ENCODE results near the gene IFNW1.
"Not testable (repeated sequence)": the region's sequence is repeated elsewhere in the genome, so short reads cannot be mapped to it uniquely, and the experiment has no call there.

IFNW1 gene

DNA sequence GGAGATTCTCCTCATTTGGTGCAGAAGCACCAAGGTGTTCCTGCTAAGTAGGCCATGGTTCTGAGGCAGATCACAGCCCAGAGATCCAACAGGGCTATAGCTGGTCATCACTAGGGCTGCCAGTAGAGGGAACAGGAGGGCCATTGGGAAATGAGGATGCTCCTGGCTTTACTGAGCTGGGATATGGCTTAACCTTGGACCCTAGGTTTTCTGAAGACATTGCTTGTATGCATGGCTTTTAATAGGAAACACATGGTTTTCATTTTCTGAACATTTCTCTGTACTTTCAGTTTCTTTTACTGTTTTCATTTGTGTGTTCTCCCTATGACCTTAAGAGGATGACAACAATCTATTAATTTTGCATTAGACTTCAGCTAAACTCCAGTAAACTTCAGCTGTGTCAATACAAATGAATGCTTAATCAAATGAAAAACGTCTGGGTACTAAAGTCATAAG, at the start of gene IFNW1:
TSS of gene IFNW1 (minus strand) at position 406 of the 456 bp plus-strand sequence. CDS start at position 144, 262 bp downstream.
- DNase-seq (ENCODE audit: low spot score), result no peak

DNA sequence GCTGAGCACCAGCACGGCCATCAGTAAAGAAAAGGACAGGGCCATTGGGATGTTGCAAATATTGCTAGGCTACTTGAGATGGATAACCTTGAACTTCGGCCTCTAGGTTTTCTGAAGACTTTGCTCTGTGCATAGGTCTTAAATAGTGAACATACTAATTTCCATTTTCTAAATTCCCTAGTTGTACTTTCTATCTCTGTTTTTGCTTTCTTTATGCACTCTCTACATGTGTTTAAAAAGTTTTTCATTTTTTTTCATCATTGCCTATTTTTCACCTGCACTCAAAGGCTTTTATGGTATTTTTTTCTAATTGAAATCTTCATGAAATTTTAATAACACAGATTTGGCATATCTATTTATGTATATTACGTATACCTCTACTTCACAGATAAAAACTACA, 45.9 kb upstream of the IFNW1 start, which contains the start of gene IFNA4:
TSS of gene IFNA4 (minus strand) at position 101 of the 400 bp plus-strand sequence. CDS start at position 45, 56 bp downstream.
- not testable (repeated sequence) for DNase-seq (ENCODE audit: low spot score)

DNA sequence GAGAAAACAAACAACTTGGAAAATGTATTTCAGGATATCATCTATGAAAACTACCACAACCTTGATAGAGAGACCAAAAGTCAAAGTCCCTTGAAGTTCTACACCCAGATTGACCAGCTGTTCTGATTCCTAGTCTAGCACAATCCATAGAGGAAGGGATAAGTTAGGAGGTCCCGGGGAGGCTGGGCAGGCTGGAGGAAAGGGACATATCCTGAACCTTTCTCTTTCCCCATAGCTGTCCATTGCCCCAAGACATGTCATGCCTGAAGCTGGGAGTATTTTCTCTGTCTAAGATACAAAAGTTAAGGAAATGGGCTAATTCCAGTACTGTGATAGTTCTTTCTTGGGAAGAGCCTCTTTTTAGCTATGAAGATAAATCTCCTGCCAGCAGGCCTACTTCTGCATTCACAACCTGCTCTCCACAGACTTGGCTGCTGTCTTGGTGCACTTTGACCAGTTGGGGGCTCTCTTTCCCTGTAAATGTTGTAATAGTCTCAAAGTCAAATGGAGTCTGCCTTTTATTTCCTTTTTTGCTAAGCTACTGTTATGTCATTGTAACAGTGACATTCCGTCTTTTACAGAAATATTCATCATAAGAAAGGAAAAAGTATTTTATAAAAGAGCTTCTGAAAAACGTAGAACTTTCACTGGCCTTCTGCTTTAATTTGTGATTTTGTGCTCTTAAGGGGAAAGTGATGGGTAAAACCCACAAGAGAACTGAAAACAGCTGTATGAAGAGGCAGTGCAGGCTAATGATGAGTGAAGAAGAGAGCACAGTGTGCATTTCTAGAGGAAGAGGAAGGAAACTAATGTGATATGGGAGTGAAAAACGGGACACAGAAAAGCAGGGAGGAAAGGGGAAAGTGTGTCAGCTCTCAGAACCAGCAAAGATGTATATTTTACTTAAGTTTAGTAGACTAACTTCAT, 41.4 kb upstream of the IFNW1 start:
- DNase-seq (ENCODE audit: low spot score), result not testable (repeated sequence)

DNA sequence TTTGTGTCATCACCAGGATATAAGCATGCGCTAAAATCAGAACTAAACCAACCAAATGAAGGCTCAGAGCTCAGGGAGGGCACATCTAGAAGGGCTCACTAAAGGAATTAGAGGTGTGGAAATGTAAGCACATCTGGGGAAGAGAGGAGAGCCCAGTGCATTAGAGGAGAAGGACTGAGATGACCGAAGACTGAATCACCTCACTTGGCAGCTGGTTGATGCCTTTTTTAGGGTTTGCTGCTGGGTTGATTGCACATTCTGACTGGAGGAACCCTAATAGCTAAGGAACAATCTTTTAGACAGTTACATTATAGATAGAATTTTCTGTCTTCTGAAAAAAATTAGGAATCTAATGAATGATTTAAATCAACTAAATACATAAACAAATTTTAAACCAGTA, 33.0 kb upstream of the IFNW1 start:
- DNase-seq (ENCODE audit: low spot score), result no peak

DNA sequence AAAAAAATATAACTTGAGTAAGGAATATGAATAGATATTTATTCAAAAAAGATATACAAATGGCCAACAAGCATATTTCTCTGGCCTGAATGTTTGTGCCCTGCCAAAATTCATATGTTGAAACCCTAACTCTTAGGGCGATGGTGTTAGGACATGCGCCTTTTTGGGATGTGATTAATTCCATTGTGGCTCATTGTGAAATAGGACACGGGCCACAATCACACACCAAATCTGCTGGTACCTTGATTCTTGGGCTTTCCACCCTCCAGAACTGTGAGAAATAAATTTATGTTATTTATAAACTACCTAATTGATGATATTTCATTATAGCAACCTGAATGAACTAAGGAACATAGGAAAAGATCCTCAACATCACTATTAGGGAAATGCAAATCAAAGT, 30.5 kb upstream of the IFNW1 start:
- no peak for DNase-seq (ENCODE audit: low spot score)

DNA sequence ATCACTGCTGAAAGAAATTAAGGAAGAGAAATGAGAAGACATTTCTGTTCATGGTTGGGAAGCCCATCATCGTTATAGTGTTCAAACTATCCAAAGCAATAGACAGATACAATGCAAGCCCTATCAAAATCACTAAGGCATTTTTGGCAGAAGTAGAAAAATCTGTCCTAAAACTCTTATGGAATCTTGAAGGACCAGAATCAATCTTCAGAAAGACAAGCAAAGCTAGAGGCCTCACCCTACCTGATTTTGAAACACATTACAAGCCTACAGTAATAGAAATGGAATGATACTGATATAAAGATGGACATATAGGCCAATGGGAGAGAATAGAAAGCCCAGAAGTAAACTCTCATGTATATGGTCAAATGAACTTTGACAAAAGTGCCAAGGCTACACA, 29.7 kb upstream of the IFNW1 start:
- no peak for DNase-seq (ENCODE audit: low spot score)

DNA sequence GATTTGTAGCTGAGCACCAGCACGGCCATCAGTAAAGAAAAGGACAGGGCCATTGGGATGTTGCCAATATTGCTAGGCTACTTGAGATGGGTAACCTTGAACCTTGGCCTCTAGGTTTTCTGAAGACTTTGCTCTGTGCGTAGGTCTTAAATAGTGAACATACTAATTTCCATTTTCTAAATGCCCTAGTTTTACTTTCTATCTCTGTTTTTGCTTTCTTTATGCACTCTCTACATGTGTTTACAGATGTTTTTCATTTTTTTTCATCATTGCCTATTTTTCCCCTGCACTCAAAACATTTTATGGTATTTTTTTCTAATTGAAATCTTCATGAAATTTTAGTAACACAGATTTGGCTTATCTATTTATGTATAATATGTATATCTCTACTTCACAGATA, 24.9 kb upstream of the IFNW1 start, which contains the start of gene IFNA21:
TSS of gene IFNA21 (minus strand) at position 101 of the 400 bp plus-strand sequence. CDS start at position 53, 48 bp downstream.
- not testable (repeated sequence) for DNase-seq (ENCODE audit: low spot score)

DNA sequence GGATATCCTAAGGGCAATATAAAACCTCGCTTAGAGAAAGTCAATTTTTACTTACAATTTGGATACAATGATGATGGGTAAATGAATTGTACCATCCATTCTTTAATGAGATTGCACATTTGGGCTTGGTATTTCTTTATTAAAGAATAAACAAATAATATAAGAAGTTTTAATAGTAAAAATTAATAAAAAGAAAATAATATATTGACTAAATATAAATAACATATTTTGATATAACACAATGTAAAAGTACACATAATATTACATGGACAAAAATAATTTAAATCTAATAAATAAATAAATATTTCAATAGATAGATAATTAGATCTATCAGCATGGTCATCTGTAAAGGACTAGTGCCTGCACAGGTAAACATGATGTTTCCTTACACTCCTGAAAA, 23.9 kb upstream of the IFNW1 start:
- DNase-seq (ENCODE audit: low spot score), result no peak

DNA sequence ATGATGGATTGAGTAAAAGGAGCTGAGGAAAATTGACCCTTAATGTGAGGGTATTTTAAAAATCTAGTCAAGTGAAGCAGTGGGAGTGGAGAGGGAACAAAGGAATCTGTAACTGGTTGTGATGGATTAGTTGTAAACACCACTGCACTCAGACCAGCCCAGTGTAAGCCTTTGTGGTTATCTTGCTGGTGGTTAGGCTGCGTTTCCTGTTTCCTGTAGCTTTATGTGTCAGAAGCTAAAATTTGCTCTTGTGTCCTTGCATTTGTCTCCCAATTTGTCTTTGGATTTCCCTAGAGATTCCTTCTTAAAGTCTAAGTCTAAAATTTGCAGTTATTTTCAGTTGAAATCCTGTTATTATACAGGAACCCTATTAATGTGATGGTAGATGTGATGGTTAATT, 18.5 kb upstream of the IFNW1 start:
- no peak for DNase-seq (ENCODE audit: low spot score)

DNA sequence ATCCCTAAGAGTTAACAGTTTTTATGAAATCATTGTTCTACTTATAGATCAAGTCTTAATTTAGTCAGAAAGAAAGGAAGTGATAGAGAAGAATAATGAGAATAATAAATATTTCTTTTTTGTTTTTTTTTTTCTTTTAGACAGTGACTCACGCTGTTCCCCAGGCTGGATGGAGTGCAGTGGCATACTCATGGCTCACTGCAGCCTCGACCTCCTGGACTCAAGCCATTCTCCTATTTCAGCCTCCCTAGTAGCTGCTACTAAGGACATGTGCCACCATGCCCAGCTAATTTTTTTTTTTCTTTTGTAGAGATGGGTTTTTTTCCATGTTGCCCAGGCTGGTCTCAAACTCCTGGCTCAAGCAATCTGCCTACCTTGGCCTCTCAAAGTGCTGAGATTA, 13.9 kb upstream of the IFNW1 start:
- DNase-seq (ENCODE audit: low spot score), result no peak

DNA sequence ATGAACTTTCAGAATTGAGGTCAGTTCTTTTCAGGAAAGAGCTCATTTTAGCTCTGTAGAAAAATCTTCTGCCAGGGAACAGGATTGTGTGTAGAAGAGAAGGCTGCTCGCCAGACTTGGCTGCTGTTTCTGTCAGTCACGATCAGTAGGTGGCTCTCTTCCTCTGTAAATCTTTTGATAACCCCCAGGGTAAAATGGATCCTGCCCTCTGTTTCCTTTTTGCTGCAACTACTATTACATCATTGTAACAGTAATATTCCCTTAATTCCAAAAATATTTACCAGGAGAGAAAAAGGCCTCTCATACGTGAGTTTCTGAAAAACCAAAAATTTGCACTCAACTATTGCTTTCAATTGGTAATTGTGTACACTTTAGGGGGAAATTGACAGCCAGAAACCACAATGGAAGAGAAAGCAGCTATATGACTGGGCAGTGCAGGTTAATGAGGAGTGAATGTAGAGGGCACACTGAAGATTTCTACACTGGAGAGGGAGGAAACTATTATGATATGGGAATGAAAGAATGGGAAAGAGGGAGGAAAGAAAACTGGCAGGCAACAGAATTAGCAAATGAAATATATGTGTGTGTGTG, 12.5 kb upstream of the IFNW1 start:
- no peak for DNase-seq (ENCODE audit: low spot score)

DNA sequence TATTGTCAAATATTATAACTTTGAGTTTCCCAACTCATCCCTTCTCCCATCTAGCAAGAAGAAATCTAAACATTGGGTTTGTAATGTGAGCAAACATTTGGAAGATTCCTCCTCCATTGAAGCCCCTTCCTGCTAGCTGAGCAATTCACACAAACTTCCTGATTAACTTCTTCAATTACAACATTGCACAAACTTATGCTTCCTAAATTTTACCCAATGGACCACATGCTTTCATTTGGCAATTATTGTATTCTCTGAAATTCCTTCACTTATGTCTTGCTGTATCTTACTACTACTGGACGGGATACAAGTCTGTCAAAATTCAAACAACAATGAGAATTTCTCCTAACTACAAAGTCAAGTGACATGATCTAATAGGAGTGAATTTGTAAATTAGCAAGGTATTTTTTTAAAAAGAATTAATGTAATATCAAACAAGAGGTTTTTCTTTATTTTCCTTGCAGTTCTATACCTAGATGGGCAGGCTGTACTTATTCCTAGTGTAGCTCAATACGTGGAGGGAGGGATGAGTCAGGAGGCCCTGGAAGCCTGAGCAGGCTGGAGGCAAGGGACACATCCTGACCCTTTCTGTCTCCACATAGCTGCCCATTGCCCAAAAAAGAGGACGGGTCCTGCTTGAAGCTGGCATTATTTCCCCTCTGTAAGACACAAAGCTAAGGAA, 11.8 kb upstream of the IFNW1 start:
- no peak for DNase-seq (ENCODE audit: low spot score)

DNA sequence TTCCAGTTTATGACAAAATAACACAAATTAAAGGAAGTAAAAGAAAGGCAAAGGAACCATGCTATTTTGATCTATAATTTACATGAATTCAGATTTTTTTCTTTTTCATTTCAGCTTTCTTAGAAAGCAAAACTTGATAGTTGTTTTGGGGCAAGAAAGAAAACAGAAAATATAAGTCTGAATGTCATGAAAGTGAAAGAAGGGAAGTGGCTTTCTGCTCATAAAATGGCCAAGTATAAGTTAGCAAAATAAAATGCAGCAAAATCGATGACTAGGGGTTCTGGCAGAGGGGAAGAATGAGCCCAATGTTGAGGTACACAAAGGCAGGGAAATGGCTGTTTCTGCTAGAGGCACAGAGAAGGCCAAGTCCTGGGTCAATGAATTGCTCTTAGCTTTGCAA, 3.0 kb upstream of the IFNW1 start:
- no peak for DNase-seq (ENCODE audit: low spot score)

DNA sequence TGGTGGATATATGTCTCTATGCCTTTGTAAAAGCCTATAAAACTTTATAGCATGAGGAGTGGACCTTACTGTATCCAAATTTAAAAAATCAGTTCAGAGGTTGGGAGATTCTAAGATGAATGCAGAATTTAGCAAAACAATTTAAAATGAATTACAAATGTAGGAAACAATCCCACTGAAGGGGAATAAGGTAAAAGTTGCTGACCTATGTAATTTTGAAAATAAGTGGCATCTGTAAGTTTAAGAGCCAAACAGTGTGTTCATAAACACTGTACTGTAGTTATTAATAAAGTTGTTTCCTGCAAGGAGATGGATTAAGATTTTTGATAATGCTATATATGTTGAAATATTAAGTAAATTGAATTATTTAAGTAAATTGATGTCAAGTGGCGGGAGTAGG, 4.6 kb downstream of the IFNW1 start:
- DNase-seq (ENCODE audit: low spot score), result no peak

DNA sequence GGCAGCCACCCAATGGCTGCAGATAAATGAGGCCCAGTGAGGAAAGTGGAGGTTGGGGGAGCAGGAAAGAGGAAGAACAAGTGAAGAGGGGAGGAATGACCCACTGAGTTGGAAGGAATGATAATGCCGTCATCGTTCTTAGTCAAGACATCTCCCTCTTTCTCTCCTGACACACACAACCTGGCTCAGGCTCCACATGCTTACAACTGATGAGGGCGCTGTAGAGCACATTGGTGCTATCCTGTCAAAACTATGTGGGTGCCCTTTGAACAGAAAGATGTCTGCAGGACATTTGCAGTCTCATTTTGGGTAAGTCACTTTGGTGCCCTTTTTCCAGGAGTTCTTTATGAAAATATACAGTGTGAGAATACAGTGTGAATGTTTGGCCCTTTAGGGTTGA, 5.9 kb downstream of the IFNW1 start:
- no peak for DNase-seq (ENCODE audit: low spot score)

DNA sequence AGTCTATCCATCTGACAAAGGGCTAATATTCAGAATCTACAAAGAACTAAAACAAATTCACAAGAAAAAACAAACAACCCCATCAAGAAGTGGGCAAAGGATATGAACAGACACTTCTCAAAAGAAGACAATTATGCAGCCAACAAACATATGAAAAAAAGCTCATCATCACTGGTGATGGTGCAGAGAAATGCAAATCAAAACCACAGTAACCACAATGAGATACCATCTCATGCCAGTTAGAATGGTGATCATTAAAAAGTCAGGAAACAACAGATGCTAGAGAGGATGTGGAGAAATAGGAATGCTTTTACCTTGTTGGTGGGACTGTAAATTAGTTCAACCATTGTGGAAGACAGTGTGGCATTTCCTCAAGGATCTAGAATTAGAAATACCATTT, 13.4 kb downstream of the IFNW1 start:
- not testable (repeated sequence) for DNase-seq (ENCODE audit: low spot score)

DNA sequence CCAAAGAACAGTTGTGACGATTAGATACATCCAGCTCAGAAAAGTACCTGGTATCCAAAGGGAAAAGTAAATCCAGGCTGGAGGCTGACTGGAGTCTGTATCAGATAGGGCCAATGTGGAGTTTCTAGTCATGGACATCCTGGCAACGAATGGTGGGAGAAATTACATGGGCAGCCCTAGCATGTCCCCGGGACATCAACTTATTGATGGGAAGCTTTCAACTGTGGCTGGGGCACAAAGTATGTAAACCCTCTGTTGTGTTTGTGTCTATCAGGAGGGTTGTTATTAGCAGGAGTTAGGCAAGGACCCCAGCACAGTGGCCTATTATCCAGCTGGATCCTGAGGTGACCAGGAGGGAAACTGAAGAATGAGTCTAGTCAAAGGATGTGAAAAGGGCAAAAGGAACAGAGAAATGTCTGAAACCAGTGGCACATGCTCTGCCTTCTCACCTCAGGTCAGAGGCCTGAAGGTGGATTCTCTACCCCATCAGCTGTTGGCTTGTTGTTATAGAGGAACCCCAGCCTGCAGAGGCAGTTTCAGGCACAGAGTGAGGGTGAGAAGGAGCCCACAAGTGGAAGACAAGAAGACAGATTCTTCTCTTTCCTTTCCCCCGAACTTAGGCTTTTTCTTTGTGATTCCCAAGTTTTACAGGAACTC, 19.9 kb downstream of the IFNW1 start:
- no peak for DNase-seq (ENCODE audit: low spot score)

DNA sequence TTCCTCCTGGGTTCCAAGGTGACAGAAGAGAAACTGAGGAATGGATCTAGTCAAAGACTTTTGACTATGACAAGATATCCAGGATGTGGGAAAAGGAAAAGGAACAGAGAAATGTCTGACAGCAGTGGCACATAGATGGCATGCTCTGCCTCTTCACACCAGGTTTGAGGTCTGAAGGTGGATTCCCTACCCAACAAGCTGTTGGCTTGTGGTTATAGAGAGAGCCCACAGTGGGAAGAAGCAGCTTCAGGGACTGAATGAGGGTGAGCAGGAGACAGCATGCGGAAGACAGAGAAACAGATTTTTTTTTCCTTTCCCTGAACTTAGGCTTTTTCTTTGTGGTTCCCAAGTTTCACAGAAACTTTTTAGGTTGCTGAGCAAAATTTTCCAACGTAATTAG, 20.6 kb downstream of the IFNW1 start:
- no peak for DNase-seq (ENCODE audit: low spot score)

DNA sequence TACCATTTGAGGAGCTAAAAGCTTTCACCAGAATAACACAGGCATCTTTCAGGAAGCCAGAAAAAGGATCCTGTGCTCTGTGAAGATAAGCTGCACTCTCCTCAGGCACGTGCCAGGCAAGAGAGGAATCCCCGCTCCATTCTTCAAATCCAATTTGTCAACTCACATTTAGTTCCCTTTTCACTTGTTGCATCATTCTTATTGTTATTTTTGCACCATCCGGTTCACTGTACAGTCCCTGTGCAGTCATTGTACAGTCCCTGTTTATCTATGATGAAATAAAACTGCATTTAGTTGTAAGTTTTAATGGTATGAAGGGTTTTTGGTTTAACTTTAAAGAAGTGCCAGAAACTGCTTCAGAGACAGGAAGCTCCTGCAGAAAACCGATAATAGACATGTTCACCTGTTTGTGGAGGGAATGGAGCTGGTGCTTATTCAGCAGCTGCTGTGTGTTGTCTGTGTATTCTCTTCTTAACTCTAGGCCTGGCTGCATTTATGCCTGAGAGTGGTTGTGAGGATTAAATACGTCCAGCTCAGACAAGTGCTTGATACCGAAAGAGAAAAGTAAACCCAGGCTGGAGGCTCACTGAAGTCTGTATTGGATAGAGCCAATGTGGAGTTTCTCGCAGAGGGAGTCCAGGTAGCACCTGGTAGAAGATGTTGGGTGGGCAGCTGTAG, 22.4 kb downstream of the IFNW1 start:
- no peak for DNase-seq (ENCODE audit: low spot score)

DNA sequence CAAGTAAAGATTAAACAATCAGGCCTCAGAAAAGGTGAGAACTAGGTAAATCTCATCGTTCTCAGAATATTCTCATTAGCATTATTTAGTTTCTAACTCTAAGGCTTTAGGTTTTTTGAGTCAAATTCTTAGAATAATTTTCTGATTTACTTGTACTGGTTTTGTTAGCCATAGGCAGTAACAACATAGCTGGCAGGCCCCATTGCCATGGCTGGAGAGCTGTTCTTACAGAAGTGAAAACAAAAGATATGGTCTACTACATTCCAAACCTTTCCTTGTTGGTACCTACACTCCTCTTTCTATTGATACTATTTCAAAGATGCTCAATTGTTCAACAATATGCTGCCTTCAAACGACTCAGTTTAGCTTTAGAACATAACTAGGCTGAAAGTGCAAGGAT, 27.3 kb downstream of the IFNW1 start:
- no peak for DNase-seq (ENCODE audit: low spot score)
